ENCODE results near the gene ZNF33A. TPM values are rescaled to one million over a fixed set of nuclear protein-coding genes. Genes with fewer than 3 reads are reported as not detected.
"Not testable (repeated sequence)": the region's sequence is repeated elsewhere in the genome, so short reads cannot be mapped to it uniquely, and the experiment has no call there.

The ZNF33A gene
- total RNA-seq, 2 donors from 2014 or later, result 45.9 to 50.7 TPM

DNA sequence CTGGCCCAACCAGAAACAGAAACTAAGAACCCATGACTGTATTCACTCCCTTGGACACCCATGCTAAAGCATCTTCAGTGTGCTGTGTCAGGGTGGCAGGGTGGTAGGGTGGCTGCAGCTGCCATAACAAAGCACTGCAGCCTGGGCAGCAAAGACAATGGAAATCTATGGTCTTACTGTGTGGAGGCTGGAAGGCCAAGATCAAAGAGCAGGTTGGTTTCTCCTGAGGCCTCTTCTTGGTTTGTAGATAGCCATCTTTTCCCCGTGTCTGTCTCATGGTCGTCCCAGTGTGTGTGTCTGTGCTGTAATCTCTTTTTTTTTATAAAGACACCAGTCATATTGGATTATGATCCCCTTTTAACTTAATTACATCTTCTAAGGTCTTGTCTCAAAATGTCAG, 18.8 kb upstream of the ZNF33A start:
- no peaks in the 10 kb centered on the region for H3K4me1 ChIP-seq (ENCODE audit: control insufficient read depth, insufficient read depth, low read length)
- TF ChIP-seq, protein P1, sequence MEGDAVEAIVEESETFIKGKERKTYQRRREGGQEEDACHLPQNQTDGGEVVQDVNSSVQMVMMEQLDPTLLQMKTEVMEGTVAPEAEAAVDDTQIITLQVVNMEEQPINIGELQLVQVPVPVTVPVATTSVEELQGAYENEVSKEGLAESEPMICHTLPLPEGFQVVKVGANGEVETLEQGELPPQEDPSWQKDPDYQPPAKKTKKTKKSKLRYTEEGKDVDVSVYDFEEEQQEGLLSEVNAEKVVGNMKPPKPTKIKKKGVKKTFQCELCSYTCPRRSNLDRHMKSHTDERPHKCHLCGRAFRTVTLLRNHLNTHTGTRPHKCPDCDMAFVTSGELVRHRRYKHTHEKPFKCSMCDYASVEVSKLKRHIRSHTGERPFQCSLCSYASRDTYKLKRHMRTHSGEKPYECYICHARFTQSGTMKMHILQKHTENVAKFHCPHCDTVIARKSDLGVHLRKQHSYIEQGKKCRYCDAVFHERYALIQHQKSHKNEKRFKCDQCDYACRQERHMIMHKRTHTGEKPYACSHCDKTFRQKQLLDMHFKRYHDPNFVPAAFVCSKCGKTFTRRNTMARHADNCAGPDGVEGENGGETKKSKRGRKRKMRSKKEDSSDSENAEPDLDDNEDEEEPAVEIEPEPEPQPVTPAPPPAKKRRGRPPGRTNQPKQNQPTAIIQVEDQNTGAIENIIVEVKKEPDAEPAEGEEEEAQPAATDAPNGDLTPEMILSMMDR (conservative IDR thresholded peaks at IDR 0.05), result no peak
- no peak for DNase-seq
- no peak overlapping the region for H3K27ac Mint-ChIP-seq
- H3K27me3 ChIP-seq (ENCODE audit: control insufficient read depth, insufficient read depth, low read length, poor library complexity, severe bottlenecking), result no peaks in the 10 kb centered on the region
- no peaks in the 10 kb centered on the region for H3K36me3 Mint-ChIP-seq (ENCODE audit: low read depth)
- H3K4me1 Mint-ChIP-seq, result no peaks in the 10 kb centered on the region
- WGBS, 2 experiments (ENCODE audit: insufficient coverage in 1 of 2, insufficient read length in 1 of 2), result no CpG with 5 or more reads among the region's 2 CpGs
- H3K36me3 ChIP-seq (ENCODE audit: control insufficient read depth, insufficient read depth, low read length), result no peaks in the 10 kb centered on the region
- no peaks in the 10 kb centered on the region for H3K27me3 Mint-ChIP-seq (ENCODE audit: insufficient read depth)
- H3K4me3 Mint-ChIP-seq, result no peak overlapping the region
- H3K9ac ChIP-seq (ENCODE audit: extremely low read depth, low read length, poor library complexity, severe bottlenecking), result no peak overlapping the region
- peaks cover 74% of the 10 kb centered on the region for H3K9me3 Mint-ChIP-seq
- no peak overlapping the region for H3K27ac ChIP-seq (ENCODE audit: low read depth, low read length)
- peaks cover 17% of the 10 kb centered on the region for H3K9me3 ChIP-seq (ENCODE audit: control insufficient read depth, low read length)
- no peak overlapping the region for H3K4me3 ChIP-seq (ENCODE audit: low read length)

- no peak overlapping the region for H3K9ac ChIP-seq (ENCODE audit: extremely low read depth, low read length, poor library complexity, severe bottlenecking)
- no peak overlapping the region for H3K4me3 ChIP-seq (ENCODE audit: low read length)
- Mint-ChIP-seq H3K9me3 (peaks cover 70% of the 10 kb centered on the region), H3K36me3 (ENCODE audit: low read depth) (no peaks in the 10 kb centered on the region), H3K4me3 (no peak overlapping the region), H3K4me1 (no peaks in the 10 kb centered on the region), H3K27me3 (ENCODE audit: insufficient read depth) (no peaks in the 10 kb centered on the region), H3K27ac (no peak overlapping the region)
- DNase-seq, result no peak
- peaks cover 12% of the 10 kb centered on the region for H3K9me3 ChIP-seq (ENCODE audit: control insufficient read depth, low read length)
- H3K36me3 ChIP-seq (ENCODE audit: control insufficient read depth, insufficient read depth, low read length), result no peaks in the 10 kb centered on the region
- H3K4me1 ChIP-seq (ENCODE audit: control insufficient read depth, insufficient read depth, low read length), result no peaks in the 10 kb centered on the region
- no peak overlapping the region for H3K27ac ChIP-seq (ENCODE audit: low read depth, low read length)
- no peaks in the 10 kb centered on the region for H3K27me3 ChIP-seq (ENCODE audit: control insufficient read depth, insufficient read depth, low read length, poor library complexity, severe bottlenecking)
- WGBS, 2 experiments (ENCODE audit: insufficient coverage in 1 of 2, insufficient read length in 1 of 2), result 80 to 90% methylated on average over 3 of the region's 3 CpGs
- TF ChIP-seq, protein P1 (conservative IDR thresholded peaks at IDR 0.05), result no peak
Observed at GRCh38 chr10:37992083-37992482, 18.4 kb upstream of the ZNF33A start.

DNA sequence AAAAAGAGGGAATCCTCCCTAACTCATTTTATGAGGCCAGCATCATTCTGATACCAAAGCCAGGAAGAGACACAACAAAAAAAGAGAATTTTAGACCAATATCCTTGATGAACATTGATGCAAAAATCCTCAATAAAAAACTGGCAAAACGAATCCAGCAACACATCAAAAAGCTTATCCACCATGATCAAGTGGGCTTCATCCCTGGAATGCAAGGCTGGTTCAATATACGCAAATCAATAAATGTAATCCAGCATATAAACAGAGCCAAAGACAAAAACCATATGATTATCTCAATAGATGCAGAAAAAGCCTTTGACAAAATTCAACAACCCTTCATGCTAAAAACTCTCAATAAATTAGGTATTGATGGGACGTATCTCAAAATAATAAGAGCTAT, 11.6 kb upstream of the ZNF33A start:
- H3K9me3 Mint-ChIP-seq, result peaks cover 33% of the 10 kb centered on the region
- not testable (repeated sequence) for H3K27ac ChIP-seq (ENCODE audit: low read depth, low read length); H3K4me1 ChIP-seq (ENCODE audit: control insufficient read depth, insufficient read depth, low read length); H3K27me3 Mint-ChIP-seq (ENCODE audit: insufficient read depth); H3K36me3 ChIP-seq (ENCODE audit: control insufficient read depth, insufficient read depth, low read length); H3K4me3 ChIP-seq (ENCODE audit: low read length); H3K9me3 ChIP-seq (ENCODE audit: control insufficient read depth, low read length); H3K27ac Mint-ChIP-seq; H3K4me1 Mint-ChIP-seq; DNase-seq; H3K9ac ChIP-seq (ENCODE audit: extremely low read depth, low read length, poor library complexity, severe bottlenecking); H3K36me3 Mint-ChIP-seq (ENCODE audit: low read depth); H3K4me3 Mint-ChIP-seq; H3K27me3 ChIP-seq (ENCODE audit: control insufficient read depth, insufficient read depth, low read length, poor library complexity, severe bottlenecking)
- WGBS, 2 experiments (ENCODE audit: insufficient coverage in 1 of 2, insufficient read length in 1 of 2), result no CpG with 5 or more reads among the region's 3 CpGs

- H3K4me3 Mint-ChIP-seq; H3K9ac ChIP-seq (ENCODE audit: extremely low read depth, low read length, poor library complexity, severe bottlenecking); H3K4me3 ChIP-seq (ENCODE audit: low read length); DNase-seq; H3K27ac Mint-ChIP-seq; H3K9me3 ChIP-seq (ENCODE audit: control insufficient read depth, low read length); H3K36me3 ChIP-seq (ENCODE audit: control insufficient read depth, insufficient read depth, low read length); H3K4me1 Mint-ChIP-seq; H3K27me3 Mint-ChIP-seq (ENCODE audit: insufficient read depth); H3K36me3 Mint-ChIP-seq (ENCODE audit: low read depth); H3K27me3 ChIP-seq (ENCODE audit: control insufficient read depth, insufficient read depth, low read length, poor library complexity, severe bottlenecking); H3K27ac ChIP-seq (ENCODE audit: low read depth, low read length); H3K4me1 ChIP-seq (ENCODE audit: control insufficient read depth, insufficient read depth, low read length): not testable (repeated sequence)
- H3K9me3 Mint-ChIP-seq, result peaks cover 30% of the 10 kb centered on the region
- WGBS, 2 experiments (ENCODE audit: insufficient coverage in 1 of 2, insufficient read length in 1 of 2), result 60% methylated on average over 1 of the region's 1 CpG; no CpG with 5 or more reads in 1 of the 2 experiments
Observed at GRCh38 chr10:38000474-38000873, 10.0 kb upstream of the ZNF33A start.
